ENCODE data around the gene MGME1.
"Not testable (repeated sequence)": the region's sequence is repeated elsewhere in the genome, so short reads cannot be mapped to it uniquely, and the experiment has no call there.

MGME1 gene

DNA sequence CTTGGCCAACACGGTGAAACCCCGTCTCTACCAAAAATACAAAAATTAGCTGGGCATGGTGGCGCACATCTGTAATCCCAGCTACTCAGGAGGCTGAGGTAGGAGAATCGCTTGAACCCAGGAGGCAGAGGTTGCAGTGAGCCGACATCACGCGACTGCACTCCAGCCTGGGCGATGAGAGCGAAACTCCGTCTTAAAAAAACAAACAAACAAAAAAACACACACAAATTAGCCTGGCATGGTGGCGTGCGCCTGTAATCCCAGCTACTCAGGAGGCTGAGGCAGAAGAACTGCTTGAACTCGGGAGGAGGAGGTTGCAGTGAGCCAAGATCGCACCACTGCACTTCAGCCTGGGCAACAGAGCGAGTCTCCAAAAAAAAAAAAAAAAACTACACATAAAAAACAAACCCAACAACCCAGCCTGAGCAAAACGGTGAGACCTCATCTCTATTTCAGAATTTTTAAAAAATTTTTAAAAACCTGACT lies 8.4 kb upstream of the MGME1 start:
- not testable (repeated sequence) for DNase-seq (ENCODE audit: low read depth)

GRCh38 chr20:17960927-17961586 lies 7.8 kb upstream of the MGME1 start:
- no peak for DNase-seq (ENCODE audit: low read depth)

- no peak for DNase-seq (ENCODE audit: low read depth)
These were observed 7.3 kb upstream of the MGME1 start for GRCh38 chr20:17961587-17961940.

DNA sequence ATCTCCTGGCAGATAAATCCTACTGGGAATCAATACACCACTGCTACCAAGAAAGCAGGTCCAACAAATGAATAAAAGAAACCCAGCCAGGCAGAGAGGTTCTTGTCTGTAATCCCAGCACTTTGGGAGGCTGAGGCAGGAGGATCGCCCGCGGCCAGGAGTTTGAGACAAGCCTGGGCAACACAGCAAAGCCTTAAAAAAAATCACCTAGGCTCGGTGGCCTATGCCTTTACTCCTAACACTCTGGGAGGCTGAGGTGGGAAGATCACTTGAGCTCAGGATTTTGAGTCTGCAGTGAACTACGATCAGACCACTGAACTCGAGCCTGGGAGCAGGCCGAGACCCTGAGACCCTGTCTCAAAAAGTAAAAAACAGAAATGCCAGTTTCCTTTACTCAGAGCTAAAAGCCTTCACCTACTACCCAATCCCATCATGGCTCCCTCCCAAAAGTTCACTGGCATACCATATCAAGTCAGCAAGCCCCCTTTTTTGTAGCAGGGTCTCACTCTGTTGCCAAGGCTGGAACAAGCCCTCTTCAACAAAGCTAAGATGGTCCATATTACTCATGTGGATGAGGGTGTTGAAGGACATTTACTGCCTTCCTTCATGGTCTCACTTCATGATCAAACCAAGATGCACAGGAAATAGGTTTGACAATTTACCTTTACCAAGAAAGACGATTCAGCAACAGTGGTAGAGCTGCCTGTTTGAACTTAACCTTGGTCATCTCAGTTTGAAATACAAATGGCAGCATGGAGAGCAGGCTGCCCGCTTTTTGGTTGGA lies 5.5 kb upstream of the MGME1 start:
- DNase-seq (ENCODE audit: low read depth) = no peak

GRCh38 chr20:17964073-17964472 lies 4.7 kb upstream of the MGME1 start:
- DNase-seq (ENCODE audit: low read depth) = no peak

- no peak for DNase-seq (ENCODE audit: low read depth)
These were observed 4.2 kb upstream of the MGME1 start for GRCh38 chr20:17964632-17965031.

- no peak for DNase-seq (ENCODE audit: low read depth)
These were observed 3.6 kb upstream of the MGME1 start for GRCh38 chr20:17965042-17965697.

- no peak for DNase-seq (ENCODE audit: low read depth)
These were observed 2.1 kb upstream of the MGME1 start for GRCh38 chr20:17966432-17967310.

- DNase-seq (ENCODE audit: low read depth) = no peak
These were observed 1.1 kb upstream of the MGME1 start for GRCh38 chr20:17967521-17968365.

- peak; percentile 7 for DNase-seq (ENCODE audit: low read depth)
These were observed 563 bp downstream of the MGME1 start for GRCh38 chr20:17969278-17969883.

DNA sequence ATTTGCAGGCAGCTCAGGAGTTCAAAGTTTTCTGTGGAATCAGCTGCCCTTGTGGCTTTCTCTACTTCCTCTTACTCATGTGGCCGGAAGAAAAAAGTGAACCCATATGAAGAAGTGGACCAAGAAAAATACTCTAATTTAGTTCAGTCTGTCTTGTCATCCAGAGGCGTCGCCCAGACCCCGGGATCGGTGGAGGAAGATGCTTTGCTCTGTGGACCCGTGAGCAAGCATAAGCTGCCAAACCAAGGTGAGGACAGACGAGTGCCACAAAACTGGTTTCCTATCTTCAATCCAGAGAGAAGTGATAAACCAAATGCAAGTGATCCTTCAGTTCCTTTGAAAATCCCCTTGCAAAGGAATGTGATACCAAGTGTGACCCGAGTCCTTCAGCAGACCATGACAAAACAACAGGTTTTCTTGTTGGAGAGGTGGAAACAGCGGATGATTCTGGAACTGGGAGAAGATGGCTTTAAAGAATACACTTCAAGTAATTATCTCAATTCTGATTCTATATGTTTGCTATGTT lies 1.1 kb downstream of the MGME1 start:
- no peak for DNase-seq (ENCODE audit: low read depth)

DNA sequence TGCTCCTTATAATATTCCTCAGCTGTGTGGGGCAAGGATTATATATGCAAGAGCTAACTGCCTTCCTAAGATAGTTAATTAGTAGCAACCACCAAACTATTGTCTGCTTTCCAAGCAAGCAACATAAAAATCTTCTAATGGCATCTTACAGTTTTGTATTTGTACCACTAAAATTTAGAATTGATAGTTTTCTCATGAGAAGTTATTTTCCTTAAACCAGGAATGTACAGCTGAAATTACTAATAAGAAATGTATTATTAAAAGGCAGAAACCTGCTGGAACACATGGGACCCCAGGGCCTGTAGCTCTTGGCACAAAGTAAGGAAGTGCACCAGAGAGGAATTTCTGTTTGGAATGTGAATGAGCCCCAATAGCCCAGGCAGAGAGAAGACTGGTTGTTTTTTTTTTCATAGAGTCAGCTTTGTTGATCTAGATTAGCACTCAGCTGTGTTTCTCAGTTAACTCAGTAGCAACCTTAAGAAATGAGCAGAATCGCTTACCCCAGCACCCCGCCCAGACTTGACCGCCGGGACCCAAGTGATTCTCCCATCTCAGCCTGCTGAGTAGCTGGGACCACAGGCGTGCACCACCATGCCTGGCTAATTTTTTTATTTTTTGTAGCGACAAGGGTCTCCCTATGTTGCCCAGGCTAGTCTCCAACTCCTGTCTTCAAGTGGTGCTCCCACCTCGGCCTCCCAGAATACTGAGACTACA lies 2.6 kb downstream of the MGME1 start:
- DNase-seq (ENCODE audit: low read depth) = no peak

GRCh38 chr20:17972121-17972520 lies 3.3 kb downstream of the MGME1 start:
- no peak for DNase-seq (ENCODE audit: low read depth)

DNA sequence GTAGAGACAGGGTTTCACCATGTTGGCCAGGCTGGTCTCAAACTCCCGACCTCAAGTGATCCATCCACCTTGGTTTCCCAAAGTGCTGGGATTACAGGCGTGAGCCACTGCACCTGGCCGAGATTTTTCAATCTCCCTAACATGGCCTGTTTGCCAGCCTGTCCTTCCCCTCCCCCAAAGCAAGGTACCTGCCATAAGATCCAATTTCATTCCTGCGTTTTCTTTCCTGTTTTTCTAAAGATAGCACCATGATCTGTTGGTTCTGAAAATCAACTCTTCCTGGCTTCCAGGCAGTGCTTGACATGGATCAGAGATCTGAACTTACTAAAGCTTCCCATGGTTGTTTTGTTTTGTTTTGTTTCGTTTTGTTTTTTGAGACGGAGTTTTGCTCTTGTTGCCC lies 7.5 kb downstream of the MGME1 start:
- no peak for DNase-seq (ENCODE audit: low read depth)

DNA sequence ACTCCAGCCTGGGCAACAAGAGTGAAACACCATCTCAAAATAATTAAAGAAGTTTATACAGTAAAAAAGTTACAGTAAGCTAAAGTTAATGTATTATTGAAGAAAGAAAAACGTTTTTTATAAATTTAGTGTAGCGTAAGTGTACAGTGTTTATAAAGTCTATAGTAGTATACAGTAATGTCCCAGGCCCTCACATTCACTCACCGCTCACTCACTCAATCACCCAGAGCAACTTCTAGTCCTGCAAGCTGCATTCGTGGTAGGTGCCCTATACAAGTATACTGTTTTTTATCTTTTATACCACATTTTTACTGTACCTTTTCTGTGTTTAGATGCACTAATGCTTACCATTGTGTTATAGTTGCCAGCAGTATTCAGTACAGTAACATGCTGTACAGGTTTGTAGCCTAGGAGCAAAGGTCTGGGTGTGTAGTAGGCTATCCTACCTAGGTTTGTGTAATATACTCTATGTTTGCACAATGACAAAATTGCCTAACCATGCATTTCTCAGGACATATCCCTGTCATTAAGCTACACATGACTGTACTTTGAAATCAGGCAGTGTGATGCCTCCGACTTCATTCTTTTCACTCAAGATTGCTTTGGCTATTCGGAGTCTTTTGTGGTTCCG lies 16.7 kb downstream of the MGME1 start:
- DNase-seq (ENCODE audit: low read depth) = no peak

GRCh38 chr20:17987988-17988387 lies 19.2 kb downstream of the MGME1 start:
- DNase-seq (ENCODE audit: low read depth) = no peak

DNA sequence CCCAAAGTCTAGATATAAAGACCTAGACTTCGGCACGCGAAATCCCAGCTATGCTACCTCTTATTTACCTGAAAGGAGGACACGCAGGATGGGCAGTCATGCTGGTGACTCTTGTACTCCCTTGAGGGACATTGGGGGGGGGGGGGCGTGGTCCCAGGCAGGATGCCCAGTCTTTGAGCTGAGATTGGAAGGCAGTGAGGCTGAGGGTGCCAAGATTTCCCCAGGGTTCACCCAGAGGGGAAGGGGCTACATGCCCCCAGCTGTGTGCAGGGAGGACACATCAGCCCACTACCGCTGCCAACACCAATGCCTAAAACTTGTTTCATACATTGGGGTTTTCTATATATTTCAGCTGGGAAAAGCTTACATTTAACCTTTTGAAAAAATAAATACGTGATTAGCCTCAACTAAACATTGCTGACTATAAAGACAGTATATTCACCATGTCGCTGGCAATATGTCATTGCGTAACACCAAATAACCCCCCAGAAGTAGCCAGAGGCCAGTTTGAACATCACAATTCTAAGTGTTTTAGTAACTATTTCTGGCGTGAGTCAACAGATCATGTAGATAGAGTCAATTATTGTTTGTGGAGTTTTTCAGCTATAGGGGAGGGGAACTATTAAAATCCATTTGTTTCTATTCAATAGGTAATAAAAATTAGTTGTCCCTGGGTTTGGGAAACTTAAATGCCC lies 21.6 kb downstream of the MGME1 start:
- DNase-seq (ENCODE audit: low read depth) = no peak

DNA sequence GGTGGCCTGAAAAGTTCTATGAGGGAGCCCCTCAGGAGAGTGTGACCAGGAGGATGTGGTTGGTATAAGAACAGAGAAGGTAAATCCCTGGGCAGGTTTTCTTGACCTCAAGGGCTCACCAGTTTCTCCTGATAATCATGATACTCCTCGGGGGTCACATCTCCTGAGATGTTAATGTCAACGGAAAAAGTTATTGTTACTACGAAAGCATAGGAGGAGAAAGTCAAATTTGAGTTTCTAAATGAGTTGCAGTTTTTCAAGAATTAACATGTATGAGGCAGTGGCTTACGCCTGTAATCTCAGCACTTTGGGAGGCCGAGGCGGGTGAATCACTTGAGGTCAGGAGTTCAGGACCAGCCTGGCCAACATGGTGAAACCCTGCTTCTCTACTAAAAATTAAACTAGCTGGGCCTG lies 23.4 kb downstream of the MGME1 start:
- DNase-seq (ENCODE audit: low read depth) = no peak
